Hippocampal formation (tissue), 2 donors: ENCODE results near the gene MAEA.
"Not testable (repeated sequence)": the region's sequence is repeated elsewhere in the genome, so short reads cannot be mapped to it uniquely, and the experiment has no call there.

Source experiments
- DNase-seq, 2 donors: peaks; one replicate each; lab custom pipeline; 2025; lab: John Stamatoyannopoulos, UW

Gene MAEA

DNA sequence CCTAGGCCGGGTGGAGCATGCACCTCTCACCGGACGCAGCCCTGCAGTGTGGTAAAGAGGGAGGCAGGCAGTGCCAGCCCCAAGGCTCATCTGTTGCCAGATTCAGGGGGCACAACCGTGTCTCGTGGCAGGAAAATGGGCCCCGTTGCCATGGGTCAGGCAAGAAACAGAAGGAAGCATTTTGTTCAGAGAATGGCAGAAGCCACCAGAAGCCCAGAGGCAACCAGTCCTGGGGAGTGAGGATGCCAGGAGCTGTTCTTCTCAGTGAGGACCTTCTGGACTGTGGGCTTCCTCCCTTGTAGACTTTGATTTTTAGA lies 44.8 kb downstream of the MAEA start:
- peak in 1 of 2 donors; percentile 32 for DNase-seq

DNA sequence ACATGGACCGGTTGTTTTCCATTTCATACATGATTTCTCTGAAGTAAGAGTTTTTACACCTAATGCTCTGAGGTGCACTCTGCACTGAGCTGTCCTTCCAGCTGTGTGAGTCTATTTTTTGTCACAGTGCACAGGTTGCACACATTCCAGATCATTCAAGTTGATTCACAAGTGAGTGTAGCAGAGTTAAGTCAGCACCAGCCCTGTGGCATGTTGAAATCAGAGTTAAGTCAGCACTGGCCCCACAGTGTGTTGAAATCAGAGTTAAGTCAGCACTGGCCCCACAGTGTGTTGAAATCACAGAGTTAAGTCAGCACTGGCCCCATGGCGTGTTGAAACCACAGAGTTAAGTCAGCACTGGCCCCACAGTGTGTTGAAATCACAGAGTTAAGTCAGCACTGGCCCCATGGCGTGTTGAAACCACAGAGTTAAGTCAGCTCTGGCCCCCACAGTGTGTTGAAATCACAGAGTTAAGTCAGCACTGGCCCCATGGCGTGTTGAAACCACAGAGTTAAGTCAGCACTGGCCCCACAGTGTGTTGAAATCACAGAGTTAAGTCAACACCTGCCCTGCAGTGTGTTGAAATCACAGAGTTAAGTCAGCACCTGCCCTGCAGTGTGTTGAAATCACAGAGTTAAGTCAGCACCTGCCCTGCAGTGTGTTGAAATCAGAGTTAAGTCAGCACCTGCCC lies 45.6 kb downstream of the MAEA start:
- not testable (repeated sequence) for DNase-seq

DNA sequence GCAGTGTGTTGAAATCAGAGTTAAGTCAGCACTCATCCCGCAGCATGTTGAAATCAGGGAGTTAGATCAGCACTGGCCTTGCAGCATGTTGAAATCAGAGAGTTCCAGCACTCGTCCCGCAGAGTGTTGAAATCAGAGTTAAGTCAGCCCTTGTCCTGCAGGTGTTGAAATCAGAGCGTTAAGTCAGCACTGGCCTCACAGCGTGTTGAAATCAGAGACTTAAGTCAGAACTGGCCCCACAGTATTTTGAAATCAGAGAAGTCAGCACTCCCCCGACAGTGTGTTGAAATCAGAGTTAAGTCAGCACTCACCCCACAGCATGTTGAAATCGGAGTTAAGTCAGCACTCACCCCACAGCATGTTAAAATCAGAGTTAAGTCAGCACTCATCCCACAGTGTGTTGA lies 46.4 kb downstream of the MAEA start:
- no peak for DNase-seq

DNA sequence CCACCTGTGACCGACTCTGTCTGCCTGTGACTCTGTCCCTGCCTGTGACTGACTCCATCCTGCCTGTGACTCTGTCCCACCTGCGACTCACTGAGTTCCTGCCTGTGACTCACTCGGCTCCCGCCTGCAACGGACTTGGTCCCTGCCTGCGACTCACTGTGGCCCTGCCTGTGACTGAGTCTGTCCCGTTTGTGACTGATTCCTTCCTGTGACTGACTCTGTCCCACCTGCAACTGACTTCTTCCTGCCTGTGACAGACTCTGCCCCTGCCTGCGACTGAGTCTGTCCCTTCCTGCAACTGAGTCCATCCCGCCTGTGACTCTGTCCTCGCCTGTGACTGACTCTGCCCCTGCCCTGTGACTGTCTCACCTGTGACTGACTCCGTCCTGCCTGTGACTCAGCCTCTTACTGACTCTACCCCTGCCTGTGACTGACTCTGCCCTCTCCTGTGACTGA lies 47.7 kb downstream of the MAEA start:
- DNase-seq = no peak

DNA sequence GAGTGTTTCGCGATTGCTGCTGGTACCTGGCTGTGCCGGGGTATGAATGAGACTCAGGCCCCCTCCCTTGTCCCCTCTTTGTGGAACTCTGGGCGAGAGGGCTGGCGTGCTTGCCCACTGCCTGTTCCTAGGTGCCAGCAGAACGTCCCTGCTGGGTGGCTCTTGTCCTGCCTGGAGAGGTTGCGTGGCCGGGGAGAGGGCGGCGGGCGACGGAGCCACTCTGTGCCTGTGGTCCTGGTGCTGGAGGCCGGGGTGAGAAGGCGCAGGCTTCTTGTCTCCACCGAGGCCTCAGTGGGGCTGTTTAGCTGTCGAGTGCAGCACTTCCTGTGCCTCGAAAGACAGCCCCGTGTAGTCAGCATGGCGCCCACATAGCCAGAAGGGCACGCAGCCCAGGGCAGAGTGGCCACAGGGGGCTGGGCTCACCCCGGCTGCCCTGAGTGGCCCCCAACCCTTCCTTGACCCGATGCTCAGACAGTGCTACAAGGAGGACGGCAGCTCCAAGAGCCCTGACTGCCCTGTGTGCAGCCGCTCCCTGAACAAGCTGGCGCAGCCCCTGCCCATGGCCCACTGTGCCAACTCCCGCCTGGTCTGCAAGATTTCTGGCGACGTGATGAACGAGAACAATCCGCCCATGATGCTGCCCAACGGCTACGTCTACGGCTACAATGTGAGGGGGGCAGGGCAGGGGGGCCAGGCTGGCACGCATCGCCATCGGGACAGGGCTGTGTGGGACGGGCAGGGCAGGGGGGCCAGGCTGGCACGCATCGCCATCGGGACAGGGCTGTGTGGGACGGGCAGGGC lies 48.5 kb downstream of the MAEA start:
- DNase-seq = no peak

DNA sequence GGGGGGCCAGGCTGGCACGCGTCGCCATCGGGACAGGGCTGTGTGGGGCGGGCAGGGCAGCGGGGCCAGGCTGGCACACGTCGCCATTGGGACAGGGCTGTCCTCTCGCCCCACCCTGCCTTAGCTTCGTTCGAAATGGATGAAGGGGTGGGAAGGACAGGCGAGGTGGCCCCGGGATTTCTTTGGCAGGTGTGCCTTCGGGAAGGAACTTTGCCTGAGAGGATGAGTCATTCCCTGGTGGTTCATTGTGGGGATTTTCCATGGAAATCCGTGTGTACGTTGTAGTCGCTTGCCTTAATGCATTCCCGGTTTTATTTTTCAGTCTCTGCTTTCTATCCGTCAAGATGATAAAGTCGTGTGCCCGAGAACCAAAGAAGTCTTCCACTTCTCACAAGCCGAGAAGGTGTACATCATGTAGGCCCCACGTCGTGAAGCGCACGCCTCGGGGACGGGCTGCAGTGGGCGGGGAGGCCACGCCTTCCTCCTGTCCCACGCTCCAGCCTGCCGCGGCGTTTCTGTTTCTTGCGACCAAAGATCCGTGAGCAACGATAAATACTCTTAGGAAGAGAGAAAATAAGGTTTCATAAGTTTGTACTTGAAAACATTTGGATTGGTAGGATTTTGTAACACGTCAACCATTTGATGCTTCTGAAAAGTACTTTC lies 49.2 kb downstream of the MAEA start:
- no peak for DNase-seq

DNA sequence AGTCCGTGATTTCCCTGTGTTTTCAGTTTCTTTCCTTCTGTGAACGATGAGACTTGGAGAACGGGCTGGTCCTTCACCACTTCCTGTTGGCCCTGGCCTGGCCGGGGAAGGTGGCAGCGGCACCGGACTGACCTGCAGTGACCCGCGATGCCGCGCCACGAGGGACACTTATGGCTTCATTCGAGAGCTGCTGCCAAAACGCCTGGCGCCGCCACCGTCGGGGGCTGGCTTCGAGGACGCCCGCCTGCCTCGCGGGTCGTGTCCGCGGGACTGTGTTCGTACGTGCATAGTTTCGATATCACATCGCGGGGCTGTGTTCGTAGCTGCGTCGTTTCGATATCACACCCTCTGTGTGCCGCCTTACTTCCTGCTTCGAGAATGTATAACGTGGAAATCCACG lies 49.8 kb downstream of the MAEA start:
- no peak for DNase-seq

DNA sequence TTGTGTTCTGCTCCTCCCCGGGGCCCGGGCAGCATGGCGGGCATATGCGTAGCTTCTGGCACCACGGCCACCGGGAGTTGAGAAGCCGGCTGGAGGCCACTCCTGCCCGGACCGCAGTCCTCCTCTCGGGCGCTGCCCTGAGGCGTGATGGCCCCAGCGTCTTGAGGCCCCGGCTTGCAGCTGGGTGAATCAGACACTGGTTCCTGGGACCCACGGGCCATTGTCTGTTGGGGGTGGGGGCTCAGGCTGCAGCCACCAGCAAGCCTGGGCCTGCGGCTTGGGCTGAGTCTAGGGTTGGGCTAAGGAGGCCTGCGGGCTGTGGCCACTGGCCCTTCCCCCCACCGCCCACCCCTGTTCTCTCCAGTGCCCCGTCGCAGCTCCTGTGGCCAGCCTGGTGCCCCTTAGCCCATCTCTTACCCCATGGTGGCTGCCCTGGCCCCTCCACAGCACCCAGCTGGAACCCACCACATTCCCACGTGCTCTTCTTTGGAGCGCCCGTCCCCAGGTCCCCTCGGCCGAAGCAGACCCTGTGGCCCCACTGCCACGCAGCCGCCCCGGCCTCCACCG lies 50.6 kb downstream of the MAEA start:
- DNase-seq = no peak

DNA sequence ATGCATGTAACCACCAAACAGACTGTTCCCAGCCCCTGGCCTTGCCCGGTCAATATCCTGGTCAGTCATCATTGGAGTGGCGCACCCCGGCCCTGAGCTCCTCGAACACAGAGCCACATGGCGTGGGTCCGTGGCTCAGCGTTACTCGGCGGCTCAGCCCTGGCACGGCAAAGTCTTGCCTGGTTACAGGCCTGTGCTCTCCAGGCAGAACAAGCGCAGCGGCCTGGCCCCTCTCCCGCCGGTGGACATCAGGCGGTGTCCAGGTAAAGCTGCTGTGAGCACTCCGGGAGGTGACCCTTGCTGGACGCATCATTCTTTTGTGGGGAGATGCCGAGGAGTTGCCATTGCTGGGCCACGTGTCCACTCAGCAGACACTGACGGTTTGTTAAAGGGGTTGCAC lies 51.2 kb downstream of the MAEA start:
- DNase-seq = no peak

DNA sequence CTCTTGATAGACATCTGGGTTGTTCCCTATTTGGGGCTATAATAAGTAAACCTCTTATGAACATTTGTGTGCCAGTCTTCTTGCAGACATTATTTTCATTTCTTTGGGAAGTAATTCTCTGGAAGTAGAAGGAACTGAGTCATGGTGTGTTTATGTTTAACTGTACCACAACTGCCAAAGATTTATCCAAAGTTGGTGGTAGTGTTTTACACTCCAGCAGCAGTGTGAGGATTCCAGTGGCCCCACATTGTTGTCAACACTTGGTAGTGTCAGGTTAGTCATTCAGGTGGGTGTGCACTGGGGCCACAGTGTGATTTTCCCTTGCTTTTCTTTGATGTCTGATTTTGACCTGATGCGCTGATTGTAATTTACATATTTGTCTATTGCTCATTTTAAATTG lies 52.3 kb downstream of the MAEA start:
- no peak for DNase-seq

DNA sequence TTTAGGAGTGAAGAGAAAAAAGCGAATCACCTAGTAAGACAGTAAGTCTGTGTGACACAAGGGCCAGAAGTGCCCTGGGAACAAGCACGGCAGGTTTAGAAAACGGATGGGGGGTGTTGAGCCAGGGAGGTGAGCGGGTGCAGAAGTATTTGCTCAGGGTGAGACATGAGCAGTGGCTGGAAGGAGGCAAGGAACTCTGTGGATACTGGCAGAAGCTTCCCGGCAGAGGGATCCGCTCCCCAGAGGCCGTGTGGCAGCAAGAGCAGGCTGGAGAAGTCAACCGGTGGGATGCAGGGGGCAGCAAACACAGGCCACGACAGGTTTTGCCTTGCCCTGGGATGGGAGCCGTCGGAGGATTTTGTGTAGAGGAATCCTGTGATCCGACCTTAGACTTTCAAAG lies 55.0 kb downstream of the MAEA start:
- DNase-seq = no peak

DNA sequence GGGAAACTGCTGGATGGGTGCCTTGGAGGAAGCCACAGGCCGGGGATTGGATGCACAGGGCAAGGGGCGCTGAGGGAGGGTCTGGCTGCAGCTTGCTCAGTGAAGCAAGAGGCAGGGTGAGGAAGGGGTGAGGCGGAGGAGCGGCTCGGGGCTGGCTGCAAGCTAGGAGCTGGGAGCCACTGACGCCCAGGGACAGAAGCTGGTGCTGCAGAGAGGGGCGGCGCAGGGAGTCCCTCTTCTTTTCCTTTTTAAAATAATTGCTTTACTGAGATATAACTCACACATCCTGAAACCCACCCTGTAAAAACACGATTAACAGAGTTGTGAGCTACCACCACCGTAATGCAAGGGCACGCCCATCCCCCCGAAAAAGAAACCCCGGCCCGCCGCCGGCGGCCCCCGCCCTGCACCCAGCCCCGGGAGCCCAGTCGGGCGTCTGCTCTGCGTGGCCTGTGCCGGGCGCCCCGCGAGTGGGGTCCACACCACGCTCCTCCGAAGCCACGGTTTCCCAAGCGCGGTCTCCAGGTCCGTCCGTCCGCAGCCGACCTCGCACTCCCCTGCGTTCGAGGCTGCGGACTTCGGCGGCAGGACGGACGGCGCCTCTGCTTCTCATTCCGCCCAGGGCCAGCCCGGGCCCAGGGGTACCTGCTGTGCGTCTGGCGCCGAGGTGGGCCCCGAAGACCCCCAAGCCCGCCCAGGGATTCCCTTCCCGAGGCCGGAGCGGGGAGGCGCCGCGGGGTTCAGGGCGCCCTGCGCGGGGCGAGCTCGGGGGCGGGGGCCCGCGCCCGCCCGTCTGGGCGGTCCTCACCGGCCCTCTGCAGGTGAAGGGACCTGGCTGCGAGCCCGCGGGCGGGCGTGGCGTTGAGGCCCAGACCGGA lies 56.5 kb downstream of the MAEA start:
- DNase-seq = peak in 1 of 2 donors; percentile 44

DNA sequence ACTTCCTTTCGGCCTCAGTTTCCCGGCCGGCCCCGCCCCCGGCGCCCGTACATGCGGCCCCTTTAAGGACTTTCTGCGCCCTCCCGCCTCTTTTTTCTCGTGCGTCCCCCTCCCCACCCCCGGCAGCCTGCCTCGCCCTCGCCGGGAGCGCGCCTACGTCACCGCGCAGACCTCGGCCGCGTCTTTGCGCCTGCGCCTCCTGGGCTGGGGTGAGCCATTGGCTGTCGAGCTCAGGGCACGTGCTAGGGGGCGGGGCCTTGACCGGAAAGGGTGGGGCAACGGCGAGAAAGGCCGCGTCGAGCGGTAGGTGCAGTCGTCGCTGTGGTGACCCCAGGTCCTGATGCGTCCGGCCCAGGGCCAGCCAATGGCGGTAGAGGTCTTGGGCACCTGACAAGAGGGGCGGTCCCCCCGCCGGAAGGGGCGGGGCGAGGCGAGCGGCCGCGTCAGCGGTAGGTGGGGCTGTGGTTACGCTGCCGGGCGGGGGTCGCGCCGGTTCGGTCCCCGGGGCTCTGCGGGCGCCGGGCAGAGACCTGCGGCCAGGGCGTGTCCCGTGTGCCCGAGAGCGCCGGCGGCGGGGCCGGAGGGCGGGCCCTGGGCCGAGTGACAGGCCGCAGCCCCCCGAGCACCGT lies 57.2 kb downstream of the MAEA start, which contains the start of gene UVSSA:
Gene UVSSA, plus strand, starts transcription at position 428 of the 629 bp plus-strand sequence. CDS start 884 bp downstream, outside the sequence.
- DNase-seq = peak; percentile 98 to 100

DNA sequence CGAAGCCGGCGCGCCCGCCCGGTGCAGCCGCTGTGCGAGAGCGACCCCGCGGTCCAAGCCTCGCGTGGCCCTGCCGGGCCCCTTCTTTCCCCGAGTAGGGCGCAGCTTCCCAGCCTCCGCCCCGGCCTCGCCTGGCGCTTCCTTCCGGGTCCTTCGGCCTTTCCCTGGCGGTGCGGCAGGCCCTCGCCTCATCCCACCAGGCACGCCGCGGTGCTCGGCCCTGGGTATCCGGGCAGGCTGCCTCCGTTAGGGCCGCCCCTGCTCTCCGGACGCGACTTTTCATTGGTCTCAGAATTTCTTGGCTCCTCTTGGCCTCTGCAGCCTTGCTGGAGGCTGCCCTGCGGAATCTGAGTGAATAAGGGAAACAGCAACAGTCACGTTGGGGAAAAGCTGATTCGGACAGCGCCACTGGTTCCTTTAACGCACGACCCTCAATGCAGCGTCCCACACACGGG lies 57.7 kb downstream of the MAEA start:
- DNase-seq = no peak

DNA sequence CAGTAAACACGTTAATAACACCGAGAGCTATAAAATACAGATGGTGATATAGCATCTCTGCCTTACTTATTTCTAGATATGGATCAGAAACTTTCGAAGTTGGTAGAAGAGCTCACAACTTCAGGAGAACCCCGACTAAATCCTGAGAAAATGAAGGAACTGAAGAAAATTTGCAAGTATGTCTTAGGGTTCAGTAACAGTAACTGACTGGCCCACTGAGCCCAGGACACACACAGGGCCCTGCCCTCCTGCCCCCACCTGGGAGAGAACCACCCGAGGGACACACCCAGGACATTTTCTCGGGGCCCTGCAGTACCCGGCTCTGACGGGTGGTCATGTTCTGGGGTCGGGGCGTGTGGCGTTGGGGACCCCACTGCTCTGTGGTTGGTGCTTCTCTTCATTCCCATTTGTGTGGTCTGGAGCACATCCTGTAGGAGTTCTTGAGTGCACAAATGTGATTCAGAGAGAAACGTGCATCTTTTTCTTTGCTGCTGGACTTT lies 58.4 kb downstream of the MAEA start:
- DNase-seq = no peak

DNA sequence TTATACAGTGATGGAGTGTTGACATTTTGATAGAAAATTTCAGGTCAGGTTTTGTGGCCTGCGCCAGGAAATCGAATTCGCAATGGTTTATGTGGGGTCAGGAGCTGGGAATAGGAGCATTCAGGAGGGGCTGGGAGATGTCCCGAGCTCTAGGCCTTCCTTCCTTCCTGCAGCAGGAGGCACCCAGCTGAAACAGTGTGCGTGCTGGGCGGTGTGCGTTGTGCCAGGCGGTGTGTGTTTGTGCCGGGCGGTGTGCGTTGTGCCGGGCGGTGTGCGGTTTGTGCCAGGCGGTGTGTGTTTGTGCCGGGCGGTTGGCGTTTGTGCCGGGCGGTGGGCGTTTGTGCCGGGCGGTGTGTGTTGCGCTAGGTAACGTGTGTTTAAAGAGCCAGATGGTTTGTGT lies 59.1 kb downstream of the MAEA start:
- DNase-seq = no peak

DNA sequence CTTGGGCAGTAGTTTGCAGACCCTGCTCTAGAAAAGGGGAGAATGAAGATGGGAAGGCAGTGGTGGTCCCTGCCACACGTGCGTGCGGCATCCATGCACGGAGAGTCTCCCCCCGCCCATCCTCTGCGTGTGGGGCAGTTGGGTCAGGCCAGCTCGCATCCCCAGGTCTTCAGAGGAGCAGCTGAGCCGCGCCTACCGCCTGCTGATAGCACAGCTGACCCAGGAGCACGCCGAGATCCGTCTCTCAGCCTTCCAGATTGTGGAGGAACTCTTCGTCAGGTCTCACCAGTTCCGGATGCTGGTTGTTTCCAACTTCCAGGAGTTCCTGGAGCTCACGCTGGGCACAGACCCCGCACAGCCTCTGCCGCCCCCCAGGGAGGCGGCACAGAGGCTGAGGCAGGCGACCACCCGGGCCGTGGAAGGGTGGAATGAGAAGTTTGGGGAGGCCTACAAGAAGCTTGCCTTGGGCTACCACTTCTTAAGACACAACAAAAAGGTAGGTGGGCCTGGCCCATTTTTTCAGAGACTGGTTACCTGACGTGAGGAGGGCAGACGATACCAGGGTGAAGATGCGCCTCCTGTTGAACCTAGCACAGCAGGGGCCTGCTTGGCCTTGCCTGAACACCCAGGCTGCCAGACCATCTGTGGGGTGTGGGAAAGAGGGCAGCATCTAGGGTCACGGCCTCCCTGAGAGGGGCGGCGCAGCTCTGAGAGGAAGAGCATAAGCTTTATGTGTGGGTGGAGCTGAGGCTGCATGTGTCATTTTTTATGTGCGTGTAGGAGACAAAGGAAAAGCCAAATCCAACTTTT lies 59.9 kb downstream of the MAEA start:
- DNase-seq = no peak

DNA sequence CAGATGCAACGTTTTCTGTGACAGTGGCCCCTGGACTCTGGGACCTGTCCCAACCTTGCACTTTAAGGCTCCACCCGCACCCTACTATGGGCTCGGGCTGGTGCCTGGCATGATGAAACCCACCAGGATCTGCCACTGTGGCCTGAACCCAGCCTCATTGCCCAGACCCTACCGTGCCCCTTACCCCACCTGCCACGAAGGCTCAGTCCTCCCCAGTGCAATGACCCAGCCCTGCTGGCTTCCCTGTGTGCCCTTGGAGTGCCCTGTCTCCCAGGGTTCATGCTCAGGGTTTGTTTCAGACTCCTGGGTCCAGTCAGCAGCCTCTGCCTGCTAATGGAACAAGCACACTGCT lies 60.5 kb downstream of the MAEA start:
- DNase-seq = no peak

DNA sequence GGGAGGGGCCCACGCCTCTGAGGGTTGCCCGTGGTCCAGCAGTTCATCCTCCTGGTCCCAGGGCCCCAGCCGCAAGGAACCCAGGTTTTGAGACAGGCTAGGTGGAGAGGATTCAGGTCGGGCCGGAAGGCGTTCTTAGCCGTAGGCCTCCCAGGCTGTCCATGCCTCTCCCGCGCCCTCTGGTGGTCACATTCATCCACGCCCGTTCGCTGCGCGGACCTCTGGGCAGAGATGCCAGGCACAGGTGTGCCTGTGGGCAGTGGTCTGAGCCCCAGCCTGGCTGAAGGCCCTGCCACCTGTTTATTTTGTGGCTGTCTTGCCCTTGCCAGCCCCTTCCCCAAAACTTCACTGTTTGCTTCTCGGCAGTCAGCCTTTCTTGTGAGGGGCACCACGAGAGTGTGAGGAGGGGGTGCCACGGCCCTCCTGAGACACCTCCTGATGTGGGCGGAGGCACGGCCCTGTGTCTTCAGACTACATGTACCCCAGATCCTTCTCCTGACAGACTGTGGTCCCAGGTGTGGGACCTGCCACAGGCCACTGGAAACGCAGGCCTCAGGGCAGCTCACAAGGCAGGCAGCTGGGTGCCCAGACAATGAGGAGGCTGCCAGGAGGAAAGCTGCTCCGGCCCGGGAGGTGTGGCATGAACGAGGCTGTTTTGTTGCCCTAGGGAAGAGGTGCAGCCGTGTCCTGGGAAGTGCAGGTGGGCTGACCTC lies 62.3 kb downstream of the MAEA start:
- DNase-seq = peak; percentile 36 to 71

DNA sequence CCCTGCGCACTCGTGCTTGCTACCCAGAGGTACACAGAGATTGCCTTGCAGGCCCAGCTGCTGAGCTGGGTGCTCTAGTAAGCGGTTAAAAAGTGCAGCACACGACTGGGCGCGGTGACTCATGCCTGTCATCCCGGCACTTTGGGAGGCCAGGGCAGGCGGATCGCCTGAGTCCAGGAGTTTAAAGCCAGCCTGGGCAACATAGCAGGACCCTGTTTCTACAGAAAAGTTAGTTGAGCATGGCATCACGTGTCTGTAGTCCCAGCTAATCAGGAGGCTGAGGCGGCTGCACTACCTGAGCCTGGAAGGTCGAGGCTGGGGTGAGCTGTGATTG lies 62.8 kb downstream of the MAEA start:
- DNase-seq = no peak
